SJSA1 (cell line): Measurements from ENCODE around the gene HACD4. TPM values are rescaled to one million over a fixed set of nuclear protein-coding genes. Genes with fewer than 3 reads are reported as not detected.
A peak's percentile ranks its signal among the peaks of the same experiment; 100 is the strongest.

Experiments used
- DNase-seq, 2 experiments: peaks; one replicate each; pipeline ENCODE4 v3.0.0-alpha.2; 2015 to 2020; ENCODE audit warnings: low spot score in 2 of 2, low read depth in 1 of 2
- H3K27ac ChIP-seq: fragments of 250-450 bp; sonication (Bioruptor Pico); 2 replicates; pipeline ENCODE4 v1.5.1; 2020; ENCODE audit warnings: mild to moderate bottlenecking, moderate library complexity
- H3K27me3 ChIP-seq: fragments of 250-450 bp; sonication (Bioruptor Pico); replicated peaks from 2 replicates; pipeline ENCODE4 v1.5.1; 2020; ENCODE audit warnings: mild to moderate bottlenecking, moderate library complexity
- H3K36me3 ChIP-seq: fragments of 250-450 bp; sonication (Bioruptor Pico); 2 replicates; pipeline ENCODE4 v1.5.1; 2020; ENCODE audit warnings: mild to moderate bottlenecking
- H3K4me1 ChIP-seq: fragments of 250-450 bp; sonication (Bioruptor Pico); replicated peaks from 2 replicates; pipeline ENCODE4 v1.6.1; 2021; ENCODE audit warnings: mild to moderate bottlenecking
- H3K4me3 ChIP-seq: fragments of 250-450 bp; sonication (Bioruptor Pico); 2 replicates; pipeline ENCODE4 v1.5.1; 2020; ENCODE audit warnings: mild to moderate bottlenecking
- H3K9me3 ChIP-seq: fragments of 250-450 bp; sonication (Bioruptor Pico); replicated peaks from 2 replicates; pipeline ENCODE4 v1.5.1; 2020; ENCODE audit warnings: mild to moderate bottlenecking
- total RNA-seq: library from RNA; depleted of rRNA; stranded (reverse); fragments of >200 nt; shearing (Covaris generic); gene quantifications from 2 replicates; pipeline ENCODE4 v1.2.3, GENCODE V29; 2014

Gene HACD4
- total RNA-seq, 1 experiment from 2014 or later: 5.2 TPM

GRCh38 chr9:21037278-21037677, 5.8 kb upstream of the HACD4 start:
- Histone ChIP-seq H3K4me1 (no peaks in the 10 kb centered on the region), H3K4me3 (no peak overlapping the region), H3K36me3 (no peaks in the 10 kb centered on the region), H3K27me3 (no peaks in the 10 kb centered on the region), H3K9me3 (no peaks in the 10 kb centered on the region), H3K27ac (no peak overlapping the region)
- no peak for DNase-seq

GRCh38 chr9:21031808-21032183, 356 bp upstream of the HACD4 start:
- no peaks in the 10 kb centered on the region for H3K27me3 ChIP-seq
- peak overlapping the region; percentile 43 for H3K27ac ChIP-seq
- peak overlapping the region; percentile 43 for H3K4me3 ChIP-seq
- H3K9me3 ChIP-seq: no peaks in the 10 kb centered on the region
- no peaks in the 10 kb centered on the region for H3K36me3 ChIP-seq
- H3K4me1 ChIP-seq: peaks cover 29% of the 10 kb centered on the region
- DNase-seq: no peak

- Histone ChIP-seq H3K4me1 (peaks cover 32% of the 10 kb centered on the region), H3K27ac (peak overlapping the region; percentile 43), H3K9me3 (no peaks in the 10 kb centered on the region), H3K4me3 (peak overlapping the region; percentile 43), H3K27me3 (no peaks in the 10 kb centered on the region), H3K36me3 (no peaks in the 10 kb centered on the region)
- peak in 1 of 2 experiments; percentile 27 for DNase-seq
Measured at GRCh38 chr9:21030389-21031035, 928 bp downstream of the HACD4 start.

- Histone ChIP-seq H3K9me3 (no peaks in the 10 kb centered on the region), H3K36me3 (no peaks in the 10 kb centered on the region), H3K27ac (no peak overlapping the region), H3K4me1 (peaks cover 32% of the 10 kb centered on the region), H3K4me3 (no peak overlapping the region), H3K27me3 (no peaks in the 10 kb centered on the region)
- DNase-seq: no peak
Measured at GRCh38 chr9:21029661-21030060, 1.8 kb downstream of the HACD4 start.

- Histone ChIP-seq H3K4me3 (no peak overlapping the region), H3K4me1 (peaks cover 32% of the 10 kb centered on the region), H3K9me3 (no peaks in the 10 kb centered on the region), H3K27me3 (no peaks in the 10 kb centered on the region), H3K36me3 (no peaks in the 10 kb centered on the region), H3K27ac (no peak overlapping the region)
- no peak for DNase-seq
Measured at GRCh38 chr9:21028466-21028865, 3.0 kb downstream of the HACD4 start.

GRCh38 chr9:21027295-21027694, 4.1 kb downstream of the HACD4 start:
- Histone ChIP-seq H3K4me1 (peaks cover 32% of the 10 kb centered on the region), H3K27me3 (no peaks in the 10 kb centered on the region), H3K36me3 (no peaks in the 10 kb centered on the region), H3K4me3 (no peak overlapping the region), H3K27ac (no peak overlapping the region), H3K9me3 (no peaks in the 10 kb centered on the region)
- peak in 1 of 2 experiments; percentile 5 for DNase-seq

GRCh38 chr9:21023861-21024260, 7.6 kb downstream of the HACD4 start:
- H3K27me3 ChIP-seq: no peaks in the 10 kb centered on the region
- peaks cover 20% of the 10 kb centered on the region for H3K4me1 ChIP-seq
- H3K36me3 ChIP-seq: no peaks in the 10 kb centered on the region
- H3K4me3 ChIP-seq: no peak overlapping the region
- no peak for DNase-seq
- no peaks in the 10 kb centered on the region for H3K9me3 ChIP-seq
- H3K27ac ChIP-seq: no peak overlapping the region

- no peak for DNase-seq
- H3K4me1 ChIP-seq: no peaks in the 10 kb centered on the region
Measured at GRCh38 chr9:21018177-21018576, 13.3 kb downstream of the HACD4 start.

GRCh38 chr9:21016701-21017491, 14.5 kb downstream of the HACD4 start:
- no peak overlapping the region for H3K27ac ChIP-seq
- H3K9me3 ChIP-seq: no peaks in the 10 kb centered on the region

More at GRCh38 chr9:21018177-21018576, 13.3 kb downstream of the HACD4 start:
- Histone ChIP-seq H3K9me3 (no peaks in the 10 kb centered on the region), H3K36me3 (no peaks in the 10 kb centered on the region), H3K4me3 (no peak overlapping the region), H3K27me3 (no peaks in the 10 kb centered on the region), H3K27ac (no peak overlapping the region)

GRCh38 chr9:21015995-21016394, 15.4 kb downstream of the HACD4 start:
- Histone ChIP-seq H3K27me3 (no peaks in the 10 kb centered on the region), H3K9me3 (no peaks in the 10 kb centered on the region), H3K4me3 (no peak overlapping the region), H3K36me3 (no peaks in the 10 kb centered on the region), H3K27ac (no peak overlapping the region), H3K4me1 (no peaks in the 10 kb centered on the region)
- DNase-seq: no peak

More at GRCh38 chr9:21016701-21017491, 14.5 kb downstream of the HACD4 start:
- no peak for DNase-seq
- Histone ChIP-seq H3K36me3 (no peaks in the 10 kb centered on the region), H3K4me3 (no peak overlapping the region), H3K27me3 (no peaks in the 10 kb centered on the region), H3K4me1 (no peaks in the 10 kb centered on the region)

GRCh38 chr9:21015129-21015815, 16.2 kb downstream of the HACD4 start:
- H3K4me1 ChIP-seq: no peaks in the 10 kb centered on the region
- H3K27me3 ChIP-seq: no peaks in the 10 kb centered on the region
- no peak for DNase-seq
- no peak overlapping the region for H3K4me3 ChIP-seq
- H3K9me3 ChIP-seq: no peaks in the 10 kb centered on the region
- H3K36me3 ChIP-seq: no peaks in the 10 kb centered on the region
- no peak overlapping the region for H3K27ac ChIP-seq

- DNase-seq: no peak
- 0 out of 2 replicates have a peak, but pooled peaks cover 2% of the 10 kb centered on the region for H3K36me3 ChIP-seq
- no peak overlapping the region for H3K4me3 ChIP-seq
- no peak overlapping the region for H3K27ac ChIP-seq
- H3K4me1 ChIP-seq: no peaks in the 10 kb centered on the region
- no peaks in the 10 kb centered on the region for H3K9me3 ChIP-seq
- no peaks in the 10 kb centered on the region for H3K27me3 ChIP-seq
Measured at GRCh38 chr9:21002040-21002439, 29.4 kb downstream of the HACD4 start.

GRCh38 chr9:21001581-21001980, 29.9 kb downstream of the HACD4 start:
- Histone ChIP-seq H3K4me1 (no peaks in the 10 kb centered on the region), H3K9me3 (no peaks in the 10 kb centered on the region), H3K27ac (no peak overlapping the region), H3K36me3 (no peaks in the 10 kb centered on the region), H3K27me3 (no peaks in the 10 kb centered on the region), H3K4me3 (no peak overlapping the region)
- DNase-seq: no peak

GRCh38 chr9:20997503-20998076, 33.9 kb downstream of the HACD4 start:
- no peaks in the 10 kb centered on the region for H3K36me3 ChIP-seq
- H3K4me1 ChIP-seq: no peaks in the 10 kb centered on the region
- H3K9me3 ChIP-seq: no peaks in the 10 kb centered on the region
- no peak overlapping the region for H3K27ac ChIP-seq
- DNase-seq: no peak
- H3K4me3 ChIP-seq: no peak overlapping the region
- no peaks in the 10 kb centered on the region for H3K27me3 ChIP-seq
